K562 (cell line): Measurements from ENCODE around the gene RNH1. TPM values are rescaled to one million over a fixed set of nuclear protein-coding genes. Genes with fewer than 3 reads are reported as not detected.

Experiments used
- HIVEP1 ChIP-seq: fragments of 250-450 bp; sonication (Bioruptor Pico); IDR thresholded peaks from 2 replicates; pipeline ENCODE4 v1.4.0; 2020; ENCODE audit warnings: mild to moderate bottlenecking
- KAT7 ChIP-seq: sonication (generic); formaldehyde crosslinking; IDR thresholded peaks from 2 replicates; pipeline ENCODE4 v1.8.0; 2022; ENCODE audit warnings: missing genetic modification reagents, mild to moderate bottlenecking, borderline replicate concordance
- LEF1 ChIP-seq: fragments of 450-650 bp; IDR thresholded peaks from 2 replicates; pipeline ENCODE4 v1.6.1; 2016; ENCODE audit warnings: mild to moderate bottlenecking
- RBM22 ChIP-seq: fragments of 200-400 bp; formaldehyde crosslinking; IDR thresholded peaks from 2 replicates; pipeline ENCODE4 v1.6.1; 2018; ENCODE audit warnings: low read length, low read depth; ENCODE audit not compliant: poor library complexity, severe bottlenecking
- SMAD2 ChIP-seq: fragments of 150-350 bp; IDR thresholded peaks from 2 replicates; pipeline ENCODE4 v1.6.1; 2014; ENCODE audit warnings: low read depth, mild to moderate bottlenecking, low read length
- SOX6 ChIP-seq: fragments of 450-650 bp; IDR thresholded peaks from 2 replicates; pipeline ENCODE4 v1.6.1; 2014; ENCODE audit warnings: mild to moderate bottlenecking
- ZBTB17 ChIP-seq: fragments of 450-650 bp; formaldehyde crosslinking; IDR thresholded peaks from 2 replicates; pipeline ENCODE4 v1.4.0; 2020; ENCODE audit warnings: mild to moderate bottlenecking
- polyA plus RNA-seq, 8 experiments: library from polyadenylated mRNA; depleted of rRNA in 4 of 8; stranded (reverse) in 5 of 8; unstranded in 3 of 8; fragments of >200 nt; fragmentation: Nextera tagmentation in 2 of 8; fragmentation: Illumina TruSeq in 1 of 8; extraction: Ambion mirVana in 2 of 8; extraction: Trizol in 1 of 8; gene quantifications; 2 replicates each; pipeline versions ENCODE4 v1.2.1 to v1.2.3, GENCODE V29; 2011 to 2014; ENCODE audit warnings: inconsistent platforms in 1 of 8, missing spikeins in 1 of 8
- total RNA-seq, 7 experiments: library from RNA; depleted of rRNA in 6 of 7; stranded (reverse); fragments of >200 nt in 6 of 7; fragmentation: Illumina TruSeq in 2 of 7; extraction: Trizol in 2 of 7; gene quantifications; 2 replicates each; pipeline versions ENCODE4 v1.2.1 to v1.2.3, GENCODE V29; 2011 to 2021; ENCODE audit warnings: low replicate concordance in 1 of 7
- TF ChIP-seq, protein P1 (sequence below): fragments of 250-450 bp; sonication (Bioruptor Pico); IDR thresholded peaks from 2 replicates; pipeline ENCODE4 v1.4.0; 2020; ENCODE audit warnings: mild to moderate bottlenecking, moderate library complexity
- TF ChIP-seq, protein P2 (sequence below): fragments of 450-650 bp; IDR thresholded peaks from 2 replicates; pipeline ENCODE4 v1.7.1; 2018; ENCODE audit warnings: mild to moderate bottlenecking, low read depth; ENCODE audit not compliant: partially characterized antibody
- TF ChIP-seq, protein P3 (sequence below), 3 experiments: fragments of 200-800 bp in 1 of 3; sonication (Bioruptor generic) in 1 of 3; sonication (generic) in 1 of 3; formaldehyde crosslinking in 1 of 3; IDR thresholded peaks; 2 replicates each; pipeline versions ENCODE4 v1.6.1 to v1.8.0; 2016 to 2022; ENCODE audit warnings: mild to moderate bottlenecking in 2 of 3, missing compliant biosample characterization in 2 of 3, missing genetic modification characterization in 2 of 3, missing genetic modification reagents in 1 of 3

The RNH1 gene
- total and polyA plus RNA-seq, 9 of the 15 experiments (the other 6 are each of a cell fraction or from before 2014, with no cell fraction given): 2.5 to 160 (median 44.3) TPM

GRCh38 chr11:506995-507726 lies at the start of gene RNH1 (continued):
- TF ChIP-seq, protein P1, sequence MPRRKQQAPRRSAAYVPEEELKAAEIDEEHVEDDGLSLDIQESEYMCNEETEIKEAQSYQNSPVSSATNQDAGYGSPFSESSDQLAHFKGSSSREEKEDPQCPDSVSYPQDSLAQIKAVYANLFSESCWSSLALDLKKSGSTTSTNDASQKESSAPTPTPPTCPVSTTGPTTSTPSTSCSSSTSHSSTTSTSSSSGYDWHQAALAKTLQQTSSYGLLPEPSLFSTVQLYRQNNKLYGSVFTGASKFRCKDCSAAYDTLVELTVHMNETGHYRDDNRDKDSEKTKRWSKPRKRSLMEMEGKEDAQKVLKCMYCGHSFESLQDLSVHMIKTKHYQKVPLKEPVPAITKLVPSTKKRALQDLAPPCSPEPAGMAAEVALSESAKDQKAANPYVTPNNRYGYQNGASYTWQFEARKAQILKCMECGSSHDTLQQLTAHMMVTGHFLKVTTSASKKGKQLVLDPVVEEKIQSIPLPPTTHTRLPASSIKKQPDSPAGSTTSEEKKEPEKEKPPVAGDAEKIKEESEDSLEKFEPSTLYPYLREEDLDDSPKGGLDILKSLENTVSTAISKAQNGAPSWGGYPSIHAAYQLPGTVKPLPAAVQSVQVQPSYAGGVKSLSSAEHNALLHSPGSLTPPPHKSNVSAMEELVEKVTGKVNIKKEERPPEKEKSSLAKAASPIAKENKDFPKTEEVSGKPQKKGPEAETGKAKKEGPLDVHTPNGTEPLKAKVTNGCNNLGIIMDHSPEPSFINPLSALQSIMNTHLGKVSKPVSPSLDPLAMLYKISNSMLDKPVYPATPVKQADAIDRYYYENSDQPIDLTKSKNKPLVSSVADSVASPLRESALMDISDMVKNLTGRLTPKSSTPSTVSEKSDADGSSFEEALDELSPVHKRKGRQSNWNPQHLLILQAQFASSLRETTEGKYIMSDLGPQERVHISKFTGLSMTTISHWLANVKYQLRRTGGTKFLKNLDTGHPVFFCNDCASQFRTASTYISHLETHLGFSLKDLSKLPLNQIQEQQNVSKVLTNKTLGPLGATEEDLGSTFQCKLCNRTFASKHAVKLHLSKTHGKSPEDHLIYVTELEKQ (CRISPR knock-in tag): no peak
- TF ChIP-seq SMAD2 (no peak), RBM22 (no peak), HIVEP1 (CRISPR knock-in tag) (no peak), LEF1 (no peak), ZBTB17 (no peak; the same call in 1 of the 2 replicates), KAT7 (peak; percentile 80; the same call in 1 of the 2 replicates), SOX6 (0 out of 2 replicates have a peak, but pooled peaks have one; percentile 6)
- TF ChIP-seq, protein P2, sequence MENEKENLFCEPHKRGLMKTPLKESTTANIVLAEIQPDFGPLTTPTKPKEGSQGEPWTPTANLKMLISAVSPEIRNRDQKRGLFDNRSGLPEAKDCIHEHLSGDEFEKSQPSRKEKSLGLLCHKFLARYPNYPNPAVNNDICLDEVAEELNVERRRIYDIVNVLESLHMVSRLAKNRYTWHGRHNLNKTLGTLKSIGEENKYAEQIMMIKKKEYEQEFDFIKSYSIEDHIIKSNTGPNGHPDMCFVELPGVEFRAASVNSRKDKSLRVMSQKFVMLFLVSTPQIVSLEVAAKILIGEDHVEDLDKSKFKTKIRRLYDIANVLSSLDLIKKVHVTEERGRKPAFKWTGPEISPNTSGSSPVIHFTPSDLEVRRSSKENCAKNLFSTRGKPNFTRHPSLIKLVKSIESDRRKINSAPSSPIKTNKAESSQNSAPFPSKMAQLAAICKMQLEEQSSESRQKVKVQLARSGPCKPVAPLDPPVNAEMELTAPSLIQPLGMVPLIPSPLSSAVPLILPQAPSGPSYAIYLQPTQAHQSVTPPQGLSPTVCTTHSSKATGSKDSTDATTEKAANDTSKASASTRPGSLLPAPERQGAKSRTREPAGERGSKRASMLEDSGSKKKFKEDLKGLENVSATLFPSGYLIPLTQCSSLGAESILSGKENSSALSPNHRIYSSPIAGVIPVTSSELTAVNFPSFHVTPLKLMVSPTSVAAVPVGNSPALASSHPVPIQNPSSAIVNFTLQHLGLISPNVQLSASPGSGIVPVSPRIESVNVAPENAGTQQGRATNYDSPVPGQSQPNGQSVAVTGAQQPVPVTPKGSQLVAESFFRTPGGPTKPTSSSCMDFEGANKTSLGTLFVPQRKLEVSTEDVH: no peak
- TF ChIP-seq, protein P3, sequence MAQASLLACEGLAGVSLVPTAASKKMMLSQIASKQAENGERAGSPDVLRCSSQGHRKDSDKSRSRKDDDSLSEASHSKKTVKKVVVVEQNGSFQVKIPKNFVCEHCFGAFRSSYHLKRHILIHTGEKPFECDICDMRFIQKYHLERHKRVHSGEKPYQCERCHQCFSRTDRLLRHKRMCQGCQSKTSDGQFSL (CRISPR knock-in tag; IDR thresholded peaks at IDR 0.05): no peak
- TF ChIP-seq, protein P3 (tag; IDR thresholded peaks at IDR 0.05): no peak
